MM.1S (cell line): ENCODE data around the gene KHDC4.

Experiments used
- EZH2phosphoT487 ChIP-seq: fragments of 300-600 bp; sonication (generic); IDR thresholded peaks from 2 replicates; pipeline ENCODE4 v1.6.1; 2018; ENCODE audit warnings: antibody characterized with exemption, low read length
- TF ChIP-seq, protein P1 (sequence below): fragments of 300-600 bp; sonication (generic); IDR thresholded peaks from 2 replicates; pipeline ENCODE4 v1.5.1; 2016; ENCODE audit warnings: antibody characterized with exemption, low read length, mixed read lengths

DNA sequence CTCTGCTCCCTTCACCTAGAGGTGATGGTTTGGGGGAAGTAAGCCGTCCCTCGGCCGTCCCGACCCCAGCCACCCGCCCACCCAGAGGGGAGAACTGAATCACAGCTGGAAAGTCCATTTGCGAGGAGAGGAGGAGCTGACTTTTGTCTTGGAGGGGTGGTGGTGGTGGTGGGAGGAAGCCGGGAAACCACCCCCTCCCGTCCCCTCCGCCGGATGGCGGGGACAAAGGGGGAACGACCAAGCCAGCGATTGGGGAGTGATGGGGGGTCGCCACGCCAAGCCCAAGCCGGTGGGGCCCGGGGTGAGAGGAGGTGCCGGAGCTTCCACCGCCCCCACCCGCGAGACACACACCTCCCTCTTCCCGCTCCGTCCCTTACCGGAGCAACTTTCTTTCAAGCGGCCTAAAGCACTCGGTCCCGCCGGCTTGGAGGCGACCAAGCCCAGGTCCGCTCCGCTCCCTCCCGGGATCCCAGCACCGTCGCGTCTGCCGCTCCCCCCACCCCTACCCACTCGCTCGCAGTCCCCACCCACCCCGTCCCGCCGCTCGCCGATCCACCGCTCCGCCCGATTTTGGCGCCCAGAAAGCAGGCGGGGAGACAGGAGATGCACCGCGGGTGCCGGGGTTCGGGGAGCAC, 43.6 kb upstream of the KHDC4 start:
- TF ChIP-seq, protein P1, sequence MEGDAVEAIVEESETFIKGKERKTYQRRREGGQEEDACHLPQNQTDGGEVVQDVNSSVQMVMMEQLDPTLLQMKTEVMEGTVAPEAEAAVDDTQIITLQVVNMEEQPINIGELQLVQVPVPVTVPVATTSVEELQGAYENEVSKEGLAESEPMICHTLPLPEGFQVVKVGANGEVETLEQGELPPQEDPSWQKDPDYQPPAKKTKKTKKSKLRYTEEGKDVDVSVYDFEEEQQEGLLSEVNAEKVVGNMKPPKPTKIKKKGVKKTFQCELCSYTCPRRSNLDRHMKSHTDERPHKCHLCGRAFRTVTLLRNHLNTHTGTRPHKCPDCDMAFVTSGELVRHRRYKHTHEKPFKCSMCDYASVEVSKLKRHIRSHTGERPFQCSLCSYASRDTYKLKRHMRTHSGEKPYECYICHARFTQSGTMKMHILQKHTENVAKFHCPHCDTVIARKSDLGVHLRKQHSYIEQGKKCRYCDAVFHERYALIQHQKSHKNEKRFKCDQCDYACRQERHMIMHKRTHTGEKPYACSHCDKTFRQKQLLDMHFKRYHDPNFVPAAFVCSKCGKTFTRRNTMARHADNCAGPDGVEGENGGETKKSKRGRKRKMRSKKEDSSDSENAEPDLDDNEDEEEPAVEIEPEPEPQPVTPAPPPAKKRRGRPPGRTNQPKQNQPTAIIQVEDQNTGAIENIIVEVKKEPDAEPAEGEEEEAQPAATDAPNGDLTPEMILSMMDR = no peak
- no peak for TF ChIP-seq EZH2phosphoT487
